Measurements from ENCODE around the gene ATP2C2. TPM values are rescaled to one million over a fixed set of nuclear protein-coding genes. Genes with fewer than 3 reads are reported as not detected.

The ATP2C2 gene
- polyA plus RNA-seq, 1 of the 3 experiments (the other 2 are of a cell fraction), result 0.33 TPM

GRCh38 chr16:84379008-84379708 lies 10.8 kb downstream of the ATP2C2 start:
- H3K79me2 ChIP-seq (ENCODE audit: insufficient read depth), result no peaks in the 10 kb centered on the region
- peaks cover 38% of the 10 kb centered on the region; the same call in 1 of the 2 replicates for H3K27me3 ChIP-seq (ENCODE audit: insufficient read depth)
- H3K9ac ChIP-seq, result no peak overlapping the region
- no peaks in the 10 kb centered on the region for H3K36me3 ChIP-seq (replicated peaks in 1 of 2; ENCODE audit: control insufficient read depth in 1 of 2, insufficient read depth in 2 of 2, low read length in 1 of 2)
- TF ChIP-seq FOSL2 (IDR thresholded peaks at IDR 0.05; ENCODE audit: borderline replicate concordance, low read depth) (no peak), REST (IDR thresholded peaks at IDR 0.05; ENCODE audit: low read depth, low read length) (no peak), YY1 (IDR thresholded peaks at IDR 0.05; ENCODE audit: low read depth) (no peak), TCF12 (IDR thresholded peaks at IDR 0.05) (no peak), TEAD4 (IDR thresholded peaks at IDR 0.05; ENCODE audit: borderline replicate concordance, insufficient read depth) (no peak), MXI1 (IDR thresholded peaks at IDR 0.05; ENCODE audit: low read depth, low read length) (no peak), ZBTB33 (IDR thresholded peaks at IDR 0.05; ENCODE audit: borderline replicate concordance, low read depth) (no peak), CHD2 (IDR thresholded peaks at IDR 0.05; ENCODE audit: low read length, partially characterized antibody) (no peak), ELF1 (IDR thresholded peaks at IDR 0.05) (no peak), RAD21 (IDR thresholded peaks at IDR 0.05; ENCODE audit: low read length) (no peak)
- H3K9me2 ChIP-seq, result no peaks in the 10 kb centered on the region
- no peak overlapping the region for H3K4me3 ChIP-seq (ENCODE audit: low read depth in 2 of 2, low read length in 1 of 2)
- no peak overlapping the region for H3K4me2 ChIP-seq
- no peaks in the 10 kb centered on the region for H3K4me1 ChIP-seq (ENCODE audit: control insufficient read depth in 1 of 2, insufficient read depth in 2 of 2, low read depth in 1 of 2, low read length in 1 of 2)
- 24% methylated on average over 11 of the region's 11 CpGs for WGBS (ENCODE audit: low lambda C conversion rate)
- no peaks in the 10 kb centered on the region for H3F3A ChIP-seq (replicated peaks; ENCODE audit: insufficient read depth)
- no peak overlapping the region for H3K27ac ChIP-seq (ENCODE audit: low read depth in 2 of 2, low read length in 1 of 2)
- no peaks in the 10 kb centered on the region for H4K20me1 ChIP-seq (ENCODE audit: insufficient read depth)
- ChIA-PET CTCF (interaction anchor here (0.6 kb wide), 1 partner anchor 105 kb away, joined by 3 read pairs; no protein-coding TSS in a partner anchor), POLR2A (no interaction called here)
- H3K9me3 ChIP-seq, result no peaks in the 10 kb centered on the region
- DNase-seq, result no peak
- H2AFZ ChIP-seq (ENCODE audit: low read depth), result no peak overlapping the region

- 10% methylated on average over 3 of the region's 3 CpGs for WGBS (ENCODE audit: low lambda C conversion rate)
- no peak overlapping the region for H3K4me3 ChIP-seq (ENCODE audit: low read depth in 2 of 2, low read length in 1 of 2)
- no peaks in the 10 kb centered on the region for H3K4me1 ChIP-seq (ENCODE audit: control insufficient read depth in 1 of 2, insufficient read depth in 2 of 2, low read depth in 1 of 2, low read length in 1 of 2)
- TF ChIP-seq POLR2AphosphoS5 (IDR thresholded peaks at IDR 0.05; ENCODE audit: low read depth, low read length), result no peak
- TF ChIP-seq GATA2 (CRISPR knock-in tag; IDR thresholded peaks at IDR 0.05), result no peak
- TF ChIP-seq FOXM1 (IDR thresholded peaks at IDR 0.05; ENCODE audit: low read depth), result no peak
- no peak for TF ChIP-seq NRF1 (IDR thresholded peaks at IDR 0.05; ENCODE audit: low read depth, low read length)
- no peak for TF ChIP-seq RXRA (IDR thresholded peaks at IDR 0.05; ENCODE audit: borderline replicate concordance, low read depth)
- no peak for TF ChIP-seq TAF1 (IDR thresholded peaks at IDR 0.05; ENCODE audit: borderline replicate concordance, low read depth, low read length)
- no peak for TF ChIP-seq NFIC (IDR thresholded peaks at IDR 0.05; ENCODE audit: borderline replicate concordance)
- no peak for TF ChIP-seq GABPA (IDR thresholded peaks at IDR 0.05; ENCODE audit: low read depth)
- TF ChIP-seq EZH2phosphoT487 (IDR thresholded peaks at IDR 0.05; ENCODE audit: borderline replicate concordance, low read depth), result no peak
- H3K9me2 ChIP-seq, result no peaks in the 10 kb centered on the region
- H4K20me1 ChIP-seq (ENCODE audit: insufficient read depth), result no peaks in the 10 kb centered on the region
- DNase-seq, result no peak
- POLR2A ChIA-PET, result no interaction called here
- H2AFZ ChIP-seq (ENCODE audit: low read depth), result no peak overlapping the region
- H3F3A ChIP-seq (replicated peaks; ENCODE audit: insufficient read depth), result no peaks in the 10 kb centered on the region
- CTCF ChIA-PET, result no interaction called here
- H3K9ac ChIP-seq, result no peak overlapping the region
- no peaks in the 10 kb centered on the region for H3K36me3 ChIP-seq (replicated peaks in 1 of 2; ENCODE audit: control insufficient read depth in 1 of 2, insufficient read depth in 2 of 2, low read length in 1 of 2)
- H3K27ac ChIP-seq (ENCODE audit: low read depth in 2 of 2, low read length in 1 of 2), result no peak overlapping the region
- H3K27me3 ChIP-seq (ENCODE audit: insufficient read depth), result peaks cover 31% of the 10 kb centered on the region; the same call in 1 of the 2 replicates
- H3K4me2 ChIP-seq, result no peak overlapping the region
- no peaks in the 10 kb centered on the region for H3K79me2 ChIP-seq (ENCODE audit: insufficient read depth)
- no peaks in the 10 kb centered on the region for H3K9me3 ChIP-seq
Observed at GRCh38 chr16:84379709-84380362, 11.5 kb downstream of the ATP2C2 start.

Data from SK-N-SH (cell line).